DOHH2 (cell line): Measurements from ENCODE around the gene NGDN.

Experiments used
- H3F3A ChIP-seq: fragments of 200-600 bp; sonication (generic), shearing (Covaris generic); 2 replicates; pipeline ENCODE4 v1.6.0; 2016; ENCODE audit warnings: antibody characterized with exemption, mild to moderate bottlenecking; ENCODE audit not compliant: control insufficient read depth, insufficient read depth
- H3K27ac ChIP-seq: fragments of 200-600 bp; sonication (generic); 2 replicates; pipeline ENCODE4 v1.5.1; 2014; ENCODE audit warnings: low read depth, mild to moderate bottlenecking, low read length, moderate library complexity
- H3K27me3 ChIP-seq: fragments of 200-600 bp; sonication (generic); 2 replicates; pipeline ENCODE4 v1.6.1; 2014; ENCODE audit warnings: mild to moderate bottlenecking, low read length, mixed read lengths; ENCODE audit not compliant: control insufficient read depth
- H3K36me3 ChIP-seq: fragments of 200-600 bp; sonication (generic); 2 replicates; pipeline ENCODE4 v1.6.1; 2014; ENCODE audit warnings: mild to moderate bottlenecking, low read length, moderate library complexity, mixed read lengths; ENCODE audit not compliant: control insufficient read depth
- H3K4me1 ChIP-seq: fragments of 200-600 bp; sonication (generic); 2 replicates; pipeline ENCODE4 v1.6.1; 2014; ENCODE audit warnings: mild to moderate bottlenecking, low read length, mixed read lengths; ENCODE audit not compliant: control insufficient read depth
- H3K4me2 ChIP-seq: fragments of 200-600 bp; sonication (generic); 2 replicates; pipeline ENCODE4 v1.6.0; 2014; ENCODE audit warnings: mild to moderate bottlenecking, low read length, moderate library complexity
- H3K4me3 ChIP-seq: fragments of 200-600 bp; sonication (generic); 2 replicates; pipeline ENCODE4 v1.5.1; 2014; ENCODE audit warnings: mild to moderate bottlenecking, low read length, mixed read lengths
- H3K79me2 ChIP-seq: fragments of 200-600 bp; sonication (generic); 2 replicates; pipeline ENCODE4 v1.6.1; 2014; ENCODE audit warnings: mild to moderate bottlenecking, low read length, mixed read lengths; ENCODE audit not compliant: control insufficient read depth
- H3K9me2 ChIP-seq: fragments of 200-600 bp; sonication (generic); replicated peaks from 2 replicates; pipeline ENCODE4 v1.6.1; 2014; ENCODE audit warnings: mild to moderate bottlenecking, low read length, mixed read lengths; ENCODE audit not compliant: control insufficient read depth
- H3K9me3 ChIP-seq: fragments of 200-600 bp; sonication (generic); 2 replicates; pipeline ENCODE4 v1.6.1; 2014; ENCODE audit warnings: antibody characterized with exemption, low read length, mixed read lengths; ENCODE audit not compliant: control insufficient read depth, insufficient read depth
- H4K20me1 ChIP-seq: fragments of 200-600 bp; sonication (generic); 2 replicates; pipeline ENCODE4 v1.6.0; 2014; ENCODE audit warnings: low read depth, mild to moderate bottlenecking, antibody characterized with exemption, low read length, moderate library complexity; ENCODE audit not compliant: control insufficient read depth, insufficient read depth
- EZH2phosphoT487 ChIP-seq: fragments of 200-600 bp; sonication (generic); IDR thresholded peaks from 2 replicates; pipeline ENCODE4 v1.6.1; 2017; ENCODE audit warnings: borderline replicate concordance, mild to moderate bottlenecking, antibody characterized with exemption, low read length, moderate library complexity, mixed read lengths
- TF ChIP-seq, protein P1 (sequence below): fragments of 200-600 bp; sonication (generic); IDR thresholded peaks from one replicate; pipeline ENCODE4 v1.5.1; 2014; ENCODE audit warnings: antibody characterized with exemption, mild to moderate bottlenecking, low read depth, low read length; ENCODE audit not compliant: poor library complexity, severe bottlenecking

The NGDN gene

DNA sequence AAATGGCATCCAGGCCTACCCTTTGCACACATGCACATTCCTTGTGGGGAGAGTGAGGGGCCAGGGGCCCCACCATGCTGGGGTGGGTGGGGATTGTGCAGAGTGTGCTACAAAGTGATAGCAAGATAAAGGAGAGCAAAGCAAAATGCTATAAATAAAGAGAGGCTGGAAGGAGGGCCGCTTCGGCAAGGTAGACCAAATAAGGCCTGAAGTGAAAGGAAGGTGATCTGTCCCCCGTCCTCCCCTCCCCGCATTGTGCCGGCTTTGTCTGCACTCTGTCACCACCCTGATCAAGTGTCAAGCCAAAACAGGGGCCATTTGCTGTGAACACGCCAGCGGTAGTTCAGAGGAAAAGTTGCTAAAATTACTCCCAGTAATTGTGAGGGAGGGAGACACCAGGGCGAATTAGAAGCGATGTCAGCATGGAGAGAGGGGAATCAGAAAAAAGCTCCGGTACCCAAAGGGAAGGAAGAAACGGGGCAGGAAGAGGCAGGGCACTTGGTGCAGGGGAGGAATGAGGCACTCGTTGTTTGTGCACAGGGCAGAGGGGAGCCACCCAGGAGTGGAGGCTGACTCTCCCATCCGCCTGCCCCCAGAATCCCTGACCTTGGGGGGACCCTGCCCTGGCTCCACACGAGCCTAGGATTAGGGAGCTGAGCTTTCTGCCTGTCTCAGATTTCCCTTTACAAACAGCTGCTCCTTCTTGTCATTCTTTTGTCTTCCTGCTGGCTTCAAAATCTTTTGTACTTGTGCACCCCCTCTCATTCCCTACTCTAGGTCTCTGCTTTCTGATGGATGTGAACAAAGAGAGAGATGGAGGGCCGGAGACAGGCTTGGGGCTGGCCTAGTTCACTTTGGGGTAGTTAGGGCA is 31.2 kb upstream of the NGDN start:
- Histone ChIP-seq H3K36me3 (no peaks in the 10 kb centered on the region), H3K4me1 (no peaks in the 10 kb centered on the region), H4K20me1 (no peaks in the 10 kb centered on the region), H3K9me3 (no peaks in the 10 kb centered on the region), H3K79me2 (no peaks in the 10 kb centered on the region), H3F3A (no peaks in the 10 kb centered on the region), H3K9me2 (no peaks in the 10 kb centered on the region), H3K27me3 (no peaks in the 10 kb centered on the region), H3K27ac (no peak overlapping the region), H3K4me3 (no peak overlapping the region), H3K4me2 (no peak overlapping the region)
- TF ChIP-seq, protein P1, sequence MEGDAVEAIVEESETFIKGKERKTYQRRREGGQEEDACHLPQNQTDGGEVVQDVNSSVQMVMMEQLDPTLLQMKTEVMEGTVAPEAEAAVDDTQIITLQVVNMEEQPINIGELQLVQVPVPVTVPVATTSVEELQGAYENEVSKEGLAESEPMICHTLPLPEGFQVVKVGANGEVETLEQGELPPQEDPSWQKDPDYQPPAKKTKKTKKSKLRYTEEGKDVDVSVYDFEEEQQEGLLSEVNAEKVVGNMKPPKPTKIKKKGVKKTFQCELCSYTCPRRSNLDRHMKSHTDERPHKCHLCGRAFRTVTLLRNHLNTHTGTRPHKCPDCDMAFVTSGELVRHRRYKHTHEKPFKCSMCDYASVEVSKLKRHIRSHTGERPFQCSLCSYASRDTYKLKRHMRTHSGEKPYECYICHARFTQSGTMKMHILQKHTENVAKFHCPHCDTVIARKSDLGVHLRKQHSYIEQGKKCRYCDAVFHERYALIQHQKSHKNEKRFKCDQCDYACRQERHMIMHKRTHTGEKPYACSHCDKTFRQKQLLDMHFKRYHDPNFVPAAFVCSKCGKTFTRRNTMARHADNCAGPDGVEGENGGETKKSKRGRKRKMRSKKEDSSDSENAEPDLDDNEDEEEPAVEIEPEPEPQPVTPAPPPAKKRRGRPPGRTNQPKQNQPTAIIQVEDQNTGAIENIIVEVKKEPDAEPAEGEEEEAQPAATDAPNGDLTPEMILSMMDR = no peak
- TF ChIP-seq EZH2phosphoT487 = no peak

DNA sequence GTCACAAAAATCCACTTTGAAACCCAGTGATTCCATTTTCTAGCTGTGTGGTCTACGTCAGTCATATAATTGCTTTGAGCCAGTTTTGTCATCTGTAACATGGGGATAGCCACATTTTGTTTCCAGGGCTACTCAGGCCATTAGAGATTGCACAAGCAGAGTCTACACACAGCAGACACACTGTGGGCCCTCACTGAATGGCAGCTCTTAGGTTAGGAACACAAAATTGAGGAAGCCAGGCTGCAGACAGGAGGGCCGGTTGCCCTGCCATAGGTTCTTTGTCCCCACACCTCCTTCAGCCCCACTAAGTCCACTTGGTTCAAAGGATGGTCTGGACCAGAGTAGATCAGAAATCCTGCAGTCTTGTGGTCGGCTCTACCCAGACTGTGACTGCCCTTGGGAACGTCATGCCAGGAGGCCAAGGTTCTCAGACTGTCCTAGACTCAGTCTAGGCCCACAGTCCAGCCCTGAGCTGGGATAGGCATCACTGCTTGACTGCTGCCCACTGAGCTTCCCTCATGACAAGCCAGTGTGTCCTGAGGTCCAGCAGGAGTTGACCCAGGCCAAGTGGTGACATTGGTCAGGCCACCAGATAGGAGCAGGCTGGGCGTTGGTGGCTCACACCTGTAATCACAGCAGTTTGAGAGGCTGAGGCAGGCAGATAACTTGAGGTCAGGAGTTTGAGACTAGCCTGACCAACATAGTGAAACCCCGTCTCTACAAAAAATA is 30.2 kb upstream of the NGDN start:
- Histone ChIP-seq H3F3A (no peaks in the 10 kb centered on the region), H3K4me1 (no peaks in the 10 kb centered on the region), H3K9me2 (no peaks in the 10 kb centered on the region), H4K20me1 (no peaks in the 10 kb centered on the region), H3K4me2 (no peak overlapping the region), H3K27ac (no peak overlapping the region), H3K27me3 (no peaks in the 10 kb centered on the region), H3K4me3 (no peak overlapping the region), H3K9me3 (no peaks in the 10 kb centered on the region), H3K36me3 (no peaks in the 10 kb centered on the region), H3K79me2 (no peaks in the 10 kb centered on the region)
- TF ChIP-seq EZH2phosphoT487 = no peak
- TF ChIP-seq, protein P1 = no peak

DNA sequence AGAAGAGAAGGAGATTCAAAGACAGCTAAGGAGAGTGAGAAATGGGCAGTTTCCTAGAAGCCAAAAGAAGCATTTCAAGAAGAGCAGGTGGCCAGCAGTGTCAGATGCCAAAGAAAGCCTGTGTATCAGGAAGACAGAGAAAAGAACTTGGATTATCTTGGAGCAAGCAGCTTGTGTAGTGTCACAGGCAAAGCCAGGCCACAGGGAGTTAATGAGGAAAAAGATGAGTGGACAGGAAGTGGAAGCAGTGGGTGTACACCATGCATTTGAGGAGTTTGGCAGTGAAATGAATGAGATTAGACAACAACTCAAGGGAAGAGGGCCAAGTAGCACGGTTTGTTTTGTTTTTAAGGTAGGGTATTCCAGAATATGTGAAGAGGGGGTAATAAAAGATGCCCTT is 28.4 kb upstream of the NGDN start:
- no peaks in the 10 kb centered on the region for H3K27me3 ChIP-seq
- no peak overlapping the region for H3K4me3 ChIP-seq
- H3F3A ChIP-seq = no peaks in the 10 kb centered on the region
- H3K36me3 ChIP-seq = no peaks in the 10 kb centered on the region
- no peaks in the 10 kb centered on the region for H3K9me2 ChIP-seq
- H3K9me3 ChIP-seq = no peaks in the 10 kb centered on the region
- H3K4me2 ChIP-seq = no peak overlapping the region
- H3K27ac ChIP-seq = no peak overlapping the region
- no peaks in the 10 kb centered on the region for H4K20me1 ChIP-seq
- H3K79me2 ChIP-seq = no peaks in the 10 kb centered on the region
- TF ChIP-seq, protein P1 = no peak
- no peak for TF ChIP-seq EZH2phosphoT487
- no peaks in the 10 kb centered on the region for H3K4me1 ChIP-seq
